GM12891 (cell line): Measurements from ENCODE around the gene OTUD5.
A peak's percentile ranks its signal among the peaks of the same experiment; 100 is the strongest.

Experiments used
- DNase-seq: peaks from one replicate; pipeline ENCODE4 v3.0.0; 2011; ENCODE audit warnings: low spot score; ENCODE audit not compliant: insufficient read length
- FAIRE-seq: peaks from 2 replicates; lab custom pipeline; 2011; peaks lifted over from hg19 to GRCh38; lab: Jason Lieb, UNC
- PAX5 ChIP-seq: IDR thresholded peaks from 2 replicates; pipeline ENCODE4 v1.6.1; 2011; ENCODE audit warnings: low read length, moderate library complexity, mild to moderate bottlenecking; ENCODE audit not compliant: insufficient read depth, severe bottlenecking
- POLR2A ChIP-seq: IDR thresholded peaks from 2 replicates; pipeline ENCODE4 v1.6.1; 2011; ENCODE audit warnings: low read depth, low read length, control low read depth
- POLR2AphosphoS5 ChIP-seq: IDR thresholded peaks from 2 replicates; pipeline ENCODE4 v1.6.1; 2011; ENCODE audit warnings: low read depth, low read length, control low read depth
- POU2F2 ChIP-seq: IDR thresholded peaks from 2 replicates; pipeline ENCODE4 v1.6.1; 2011; ENCODE audit warnings: low read depth, mild to moderate bottlenecking, control low read depth, low read length, moderate library complexity
- SPI1 ChIP-seq: IDR thresholded peaks from 2 replicates; pipeline ENCODE4 v1.6.1; 2011; ENCODE audit warnings: low read depth, low read length, control low read depth
- TAF1 ChIP-seq: IDR thresholded peaks from 2 replicates; pipeline ENCODE4 v1.6.1; 2011; ENCODE audit warnings: low read depth, low read length, control low read depth

Gene OTUD5

GRCh38 chrX:48961585-48962091, 4.2 kb upstream of the OTUD5 start:
- FAIRE-seq (peak; percentile 90), DNase-seq (no peak)
- TF ChIP-seq POU2F2 (peak; percentile 83; the same call in 1 of the 2 replicates), PAX5 (no peak)

DNA sequence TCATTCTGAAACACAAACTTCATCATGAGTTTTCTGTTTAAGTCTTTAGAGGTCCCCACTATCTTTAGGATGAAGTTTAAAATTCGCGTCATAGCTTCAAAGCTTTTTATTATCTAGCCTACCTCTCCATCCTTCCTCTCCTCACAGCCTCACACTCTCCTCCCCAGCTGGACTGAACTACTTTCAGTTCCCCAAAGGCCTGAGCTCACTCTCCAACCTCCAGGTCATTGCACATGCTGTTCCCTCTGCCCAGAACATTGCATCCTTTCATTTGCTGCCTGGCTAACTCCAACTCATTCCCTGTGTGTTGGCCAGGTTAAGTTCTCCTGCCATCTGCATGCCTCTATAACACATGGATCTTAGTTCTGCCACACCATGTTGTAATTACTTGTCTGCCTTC, 2.9 kb upstream of the OTUD5 start:
- no peak for DNase-seq
- no peak for TF ChIP-seq POLR2A
- TF ChIP-seq POU2F2: no peak
- no peak for TF ChIP-seq TAF1
- TF ChIP-seq POLR2AphosphoS5: no peak
- no peak for TF ChIP-seq PAX5
- peak; percentile 93 for TF ChIP-seq SPI1
- FAIRE-seq: peak; percentile 89

DNA sequence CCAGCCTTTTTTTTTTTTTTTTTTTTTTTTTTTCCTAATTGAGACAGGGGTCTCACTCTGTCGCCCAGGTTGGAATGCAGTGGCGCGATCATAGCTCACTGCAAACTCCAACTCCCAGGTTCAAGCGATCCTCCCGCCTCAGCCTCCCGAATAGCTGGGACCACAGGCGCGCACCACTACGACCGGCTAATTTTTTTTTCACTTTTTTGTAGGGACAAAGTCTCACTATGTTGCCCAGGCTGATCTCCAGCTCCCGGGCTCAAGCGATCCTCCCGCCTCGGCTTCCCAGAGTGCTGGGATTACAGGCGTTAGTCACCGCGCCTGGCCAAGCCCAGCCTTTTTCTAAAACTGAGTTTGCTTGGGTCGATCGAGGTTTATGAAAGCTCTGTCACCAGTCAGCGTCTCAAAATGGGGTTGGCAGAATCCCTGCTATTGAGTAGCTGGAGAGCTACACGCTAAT, 1.3 kb upstream of the OTUD5 start:
- DNase-seq: no peak
- no peak for FAIRE-seq
- TF ChIP-seq SPI1 (no peak), POLR2A (no peak), TAF1 (no peak), PAX5 (no peak), POLR2AphosphoS5 (no peak)

DNA sequence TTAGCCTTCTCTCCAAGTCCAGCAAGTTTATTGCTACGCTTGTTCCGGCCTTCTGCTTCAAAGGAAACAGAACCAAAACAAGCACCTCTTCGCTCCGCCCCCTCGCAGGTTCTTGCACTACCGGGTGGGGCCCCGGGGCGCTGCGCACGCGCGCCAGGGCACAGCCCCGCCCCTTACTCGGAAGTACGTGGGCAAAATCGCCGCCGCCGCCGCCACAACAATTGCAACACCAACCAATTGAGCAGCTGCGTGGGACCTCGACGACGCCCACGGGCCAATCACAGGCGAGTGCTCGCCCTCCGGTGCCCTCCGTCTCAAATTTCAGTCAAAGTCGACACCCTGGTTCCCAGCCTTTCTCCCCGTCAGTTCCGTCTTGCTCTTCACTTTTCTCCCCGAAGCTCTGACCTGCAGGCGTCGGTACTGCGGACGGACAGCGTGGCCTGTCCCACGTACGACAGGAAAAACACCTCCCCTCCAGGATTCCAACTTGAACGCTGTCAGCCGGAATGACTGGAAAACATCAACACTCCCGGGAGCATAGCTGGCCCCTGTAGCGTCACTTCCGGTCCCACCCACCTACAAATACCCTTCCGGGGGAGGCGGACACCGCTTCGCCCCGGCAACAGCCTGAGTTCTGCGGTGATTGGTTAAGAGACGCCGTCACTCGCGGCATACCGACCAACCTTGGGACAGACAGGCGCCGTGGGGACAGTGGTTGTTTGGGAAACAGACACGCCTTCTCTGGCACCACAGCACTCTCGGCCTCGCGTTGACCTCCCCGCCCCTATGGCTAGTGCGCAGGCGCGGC, 624 bp upstream of the OTUD5 start:
- FAIRE-seq: peak; percentile 100
- peak; percentile 74 for DNase-seq
- TF ChIP-seq TAF1 (no peak), POLR2A (peak; percentile 63; the same call in 1 of the 2 replicates), POLR2AphosphoS5 (peak; percentile 71)

DNA sequence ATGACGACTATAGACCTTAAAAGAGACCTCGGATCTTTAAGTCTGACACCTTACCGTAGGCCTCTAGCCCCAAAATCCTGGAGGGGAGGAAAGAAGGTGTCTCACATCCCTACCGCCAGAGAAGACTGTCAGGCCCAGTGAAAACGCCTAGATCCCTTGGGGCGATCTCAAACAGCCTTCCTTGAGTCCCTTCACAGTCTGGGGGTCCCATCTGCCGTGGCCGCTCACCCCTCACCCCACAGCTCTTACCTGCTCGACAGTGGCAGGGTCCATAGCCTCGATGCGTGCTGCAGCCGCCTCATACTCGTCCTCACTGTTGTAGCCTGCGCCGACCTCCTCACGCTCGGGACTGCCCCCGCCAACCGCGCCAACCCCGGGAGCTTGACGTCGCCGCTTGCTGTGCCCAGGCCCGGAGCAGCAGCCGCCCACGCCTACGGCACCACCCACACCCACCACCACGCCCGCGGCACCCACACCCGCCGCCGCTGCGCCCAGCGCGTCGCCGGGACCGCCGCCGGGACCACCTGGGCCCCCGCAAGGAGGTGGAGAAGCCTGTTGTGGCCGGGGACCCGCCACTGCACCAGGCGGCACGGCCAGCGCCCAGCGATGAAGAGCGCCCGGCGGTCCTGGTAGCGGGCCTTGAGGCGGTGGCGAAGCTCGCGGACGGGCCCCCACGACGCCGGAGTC, 536 bp downstream of the OTUD5 start:
- DNase-seq: no peak
- TF ChIP-seq POU2F2: no peak
- TF ChIP-seq TAF1: no peak
- FAIRE-seq: peak; percentile 94

- DNase-seq (no peak), FAIRE-seq (no peak)
- TF ChIP-seq POLR2AphosphoS5: no peak
- TF ChIP-seq TAF1: no peak
- no peak for TF ChIP-seq SPI1
- TF ChIP-seq PAX5: no peak
- no peak for TF ChIP-seq POLR2A
- no peak for TF ChIP-seq POU2F2
Observed at GRCh38 chrX:48948589-48948988, 8.8 kb downstream of the OTUD5 start.

DNA sequence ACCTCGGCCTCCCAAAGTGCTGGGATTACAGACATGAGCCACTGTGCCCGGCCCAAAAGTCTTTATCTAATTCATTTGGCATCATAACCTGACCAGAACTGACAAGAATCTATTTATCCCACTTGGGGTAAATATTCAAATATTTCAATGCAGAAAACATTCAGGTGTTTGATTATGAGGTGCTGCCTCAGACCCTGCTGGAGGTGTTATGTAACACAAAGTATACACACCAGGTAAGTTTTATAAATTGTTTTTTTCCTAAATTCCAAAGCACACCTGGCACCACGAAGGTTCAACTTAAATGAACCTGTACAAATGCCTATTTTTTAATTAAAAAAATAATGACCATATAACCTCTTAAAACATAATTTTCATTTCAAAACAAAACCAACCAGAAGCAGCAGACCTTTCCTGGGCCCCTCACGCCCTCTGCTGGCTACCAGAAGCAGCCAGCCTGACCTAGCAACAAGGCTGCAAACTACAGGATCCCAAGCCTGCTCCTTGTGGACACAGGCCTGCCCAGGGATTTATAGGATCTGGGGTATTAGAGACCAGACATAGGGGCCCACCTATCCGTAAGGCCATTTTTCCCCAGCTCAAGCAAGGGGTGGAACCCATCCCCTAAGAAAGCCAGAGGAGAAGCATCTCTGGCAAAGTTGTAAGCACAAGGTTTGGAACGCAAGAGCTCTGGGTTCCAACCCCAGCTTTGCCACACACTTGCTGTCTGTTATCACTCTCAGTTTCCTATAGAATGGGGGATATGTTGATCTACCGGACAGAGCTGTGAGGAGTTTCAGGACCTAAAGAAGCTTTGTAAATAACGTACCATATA, 11.7 kb downstream of the OTUD5 start:
- TF ChIP-seq TAF1: no peak
- no peak for TF ChIP-seq PAX5
- no peak for TF ChIP-seq POLR2AphosphoS5
- TF ChIP-seq POU2F2: no peak
- no peak for TF ChIP-seq POLR2A
- FAIRE-seq (peak; percentile 80), DNase-seq (no peak)

GRCh38 chrX:48942895-48943294, 14.5 kb downstream of the OTUD5 start:
- DNase-seq: no peak

GRCh38 chrX:48940404-48940955, 16.9 kb downstream of the OTUD5 start:
- FAIRE-seq (no peak), DNase-seq (no peak)
- TF ChIP-seq POLR2AphosphoS5: no peak
- no peak for TF ChIP-seq TAF1
- no peak for TF ChIP-seq SPI1
- no peak for TF ChIP-seq PAX5
- no peak for TF ChIP-seq POLR2A
- no peak for TF ChIP-seq POU2F2

More at GRCh38 chrX:48942895-48943294, 14.5 kb downstream of the OTUD5 start:
- peak; percentile 88 for FAIRE-seq
- TF ChIP-seq POU2F2: no peak
